GM21381 (cell line): ENCODE measurements around the gene ITGA7.

Experiments used
- ATAC-seq: cut with Tn5 transposase; IDR thresholded peaks from one replicate; pipeline ENCODE4 v1.9.1; 2021; ENCODE audit warnings: mild to moderate bottlenecking, moderate library complexity; ENCODE audit not compliant: unreplicated experiment

Gene ITGA7

DNA sequence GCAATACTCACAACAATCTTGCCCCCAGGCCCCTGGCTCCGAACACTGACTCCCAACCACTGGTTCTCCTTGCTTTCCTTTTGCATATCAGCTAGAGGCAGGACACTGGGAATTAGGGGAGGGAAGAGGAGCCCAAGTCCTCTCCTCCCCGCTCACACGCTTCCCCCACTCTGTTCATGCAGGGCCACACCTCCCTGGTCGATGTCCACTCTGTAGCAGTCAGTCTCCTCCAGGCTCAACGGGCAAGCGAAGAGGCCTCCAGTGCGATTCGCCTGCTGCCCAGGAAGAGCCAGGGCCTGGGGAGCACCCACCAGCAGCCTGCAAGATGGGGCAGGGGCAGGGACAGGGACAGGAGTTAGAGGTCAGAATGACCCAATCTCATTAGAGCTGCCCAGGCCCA, 4.8 kb downstream of the ITGA7 start:
- ATAC-seq = no peak

DNA sequence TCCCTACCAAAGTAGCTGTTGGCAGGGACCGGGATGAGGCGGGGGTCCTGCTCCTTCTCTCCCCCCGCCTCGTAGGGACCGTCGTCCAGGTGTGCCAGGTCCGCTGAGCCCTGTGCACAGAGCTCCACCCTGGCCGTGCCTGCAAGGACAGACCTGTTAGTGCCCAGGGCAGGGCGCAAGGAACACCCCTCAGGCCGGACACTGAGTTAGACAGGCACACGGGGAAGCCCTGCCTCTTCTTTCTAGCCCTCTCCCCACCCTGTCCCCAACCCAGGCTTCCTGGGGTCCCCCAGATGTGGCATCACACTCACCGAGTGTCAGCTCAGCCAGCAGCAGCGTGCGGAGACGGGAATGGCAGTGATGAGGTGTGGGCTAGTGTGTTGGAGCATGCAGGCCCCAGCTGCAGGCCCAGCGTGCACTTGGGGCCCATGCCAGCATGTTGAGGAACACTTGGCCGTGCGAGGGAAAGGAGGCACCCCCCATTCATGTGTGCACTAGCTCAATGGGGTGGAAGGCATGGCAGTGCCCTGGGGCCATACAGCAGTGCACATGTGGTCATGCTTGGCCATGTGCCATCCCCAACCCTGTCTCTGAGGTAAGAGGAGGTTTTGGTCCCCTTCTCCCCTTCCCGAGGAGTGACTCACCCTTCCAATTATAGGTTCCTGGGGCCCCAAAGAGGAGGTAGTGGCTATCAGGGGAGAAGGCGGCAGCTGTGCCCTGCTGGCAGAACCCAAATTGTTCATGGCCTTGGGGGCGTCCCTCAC, 7.3 kb downstream of the ITGA7 start:
- no peak for ATAC-seq

DNA sequence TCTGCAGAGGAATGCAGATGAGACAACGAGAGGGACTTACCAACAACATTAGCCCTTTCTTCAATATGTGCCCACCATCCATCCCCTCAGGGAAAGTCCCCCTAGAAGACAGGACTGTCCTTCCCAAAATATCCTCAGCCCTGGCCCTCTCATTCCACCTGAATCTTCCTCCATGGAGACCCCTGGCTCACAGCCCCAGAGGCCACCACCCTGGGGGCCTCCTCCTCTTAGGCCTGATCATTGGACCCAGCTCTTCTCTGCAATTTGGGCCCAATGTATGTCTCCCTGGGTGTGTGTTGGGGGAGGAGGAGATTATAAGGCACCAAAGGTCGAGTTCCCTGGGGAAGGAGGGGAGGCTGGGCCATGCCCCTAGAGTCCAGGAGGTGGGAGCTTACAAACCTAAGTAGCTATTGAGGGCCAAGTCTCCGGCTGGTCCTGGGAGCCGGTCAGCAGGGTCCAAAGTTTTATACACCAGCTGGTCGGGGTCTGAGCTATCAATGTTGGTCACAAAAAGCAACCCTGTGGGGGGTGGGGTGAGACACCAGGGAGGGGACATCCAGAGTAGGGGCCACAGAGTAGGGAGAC, 8.1 kb downstream of the ITGA7 start:
- no peak for ATAC-seq

DNA sequence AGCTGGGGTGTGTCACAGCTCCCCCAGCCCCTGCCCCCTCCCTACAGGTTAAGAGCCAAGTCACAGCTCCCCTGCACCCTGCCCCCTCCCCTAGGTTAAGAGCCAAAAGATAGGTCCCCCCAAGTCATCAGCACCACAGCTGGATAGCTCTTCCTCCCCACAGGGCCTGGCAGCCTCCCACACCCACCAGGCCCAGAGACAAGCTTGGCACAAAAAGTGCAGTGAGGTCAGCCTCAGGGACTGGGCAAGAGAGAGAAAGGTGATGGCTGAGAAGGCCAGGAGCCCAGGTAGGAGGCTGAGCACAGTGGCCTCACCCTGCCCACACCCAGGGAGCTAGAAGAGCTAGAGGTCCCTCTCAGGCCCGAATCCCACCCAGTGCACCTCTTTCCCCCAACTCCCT, 8.7 kb downstream of the ITGA7 start:
- no peak for ATAC-seq

DNA sequence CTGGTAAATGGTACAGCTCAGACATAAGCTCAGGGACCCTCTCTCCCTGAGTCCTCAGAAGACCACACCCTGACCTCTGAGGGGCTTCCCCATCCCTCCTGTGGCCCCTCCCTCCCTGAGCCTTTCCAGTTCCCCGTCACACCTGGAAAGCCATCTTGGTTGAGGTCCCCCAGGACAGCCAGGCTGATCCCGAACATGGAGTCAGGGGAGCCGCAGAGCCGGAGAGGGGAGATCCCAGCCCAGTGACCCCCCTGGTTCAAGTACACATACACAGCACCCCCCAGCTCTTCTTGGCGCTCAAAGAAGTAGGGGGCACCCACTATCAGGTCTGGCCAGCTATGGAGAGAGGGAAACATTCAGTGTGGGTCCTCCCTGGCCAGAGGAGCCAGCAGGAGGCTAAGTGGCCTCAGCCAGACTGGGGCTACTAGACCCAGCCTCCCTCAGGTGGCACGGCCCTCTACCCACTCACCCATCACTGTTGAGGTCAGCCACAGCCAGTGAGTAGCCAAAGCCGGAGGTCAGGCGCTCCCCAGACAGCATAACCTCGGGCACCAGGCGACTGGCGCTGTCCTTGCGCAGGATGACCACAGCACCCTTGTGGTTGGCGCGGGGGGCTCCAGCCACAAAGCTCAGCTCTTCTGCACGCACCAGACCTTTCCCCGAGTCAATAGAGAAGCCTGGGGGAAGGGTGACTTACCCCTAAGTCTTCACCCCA, 9.3 kb downstream of the ITGA7 start:
- no peak for ATAC-seq

DNA sequence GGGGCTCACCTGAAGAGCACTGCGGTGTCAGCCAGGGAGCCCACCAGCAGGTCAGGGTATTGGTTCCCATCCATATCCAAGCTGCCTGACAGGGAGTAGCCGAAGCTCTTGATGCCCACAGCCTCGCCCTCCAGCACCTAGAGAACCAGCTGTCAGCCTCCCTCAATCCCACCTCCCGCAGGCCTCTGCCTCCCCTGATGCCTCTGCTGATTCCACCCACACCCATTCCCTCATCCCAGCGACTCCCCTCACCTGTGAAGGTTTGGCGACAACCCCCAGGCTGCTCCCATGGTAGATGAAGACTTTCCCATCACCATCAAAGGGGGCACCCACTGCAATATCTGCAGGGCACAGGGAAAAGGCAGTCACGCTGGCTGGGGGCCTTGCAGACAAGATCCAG, 10.0 kb downstream of the ITGA7 start:
- no peak for ATAC-seq

DNA sequence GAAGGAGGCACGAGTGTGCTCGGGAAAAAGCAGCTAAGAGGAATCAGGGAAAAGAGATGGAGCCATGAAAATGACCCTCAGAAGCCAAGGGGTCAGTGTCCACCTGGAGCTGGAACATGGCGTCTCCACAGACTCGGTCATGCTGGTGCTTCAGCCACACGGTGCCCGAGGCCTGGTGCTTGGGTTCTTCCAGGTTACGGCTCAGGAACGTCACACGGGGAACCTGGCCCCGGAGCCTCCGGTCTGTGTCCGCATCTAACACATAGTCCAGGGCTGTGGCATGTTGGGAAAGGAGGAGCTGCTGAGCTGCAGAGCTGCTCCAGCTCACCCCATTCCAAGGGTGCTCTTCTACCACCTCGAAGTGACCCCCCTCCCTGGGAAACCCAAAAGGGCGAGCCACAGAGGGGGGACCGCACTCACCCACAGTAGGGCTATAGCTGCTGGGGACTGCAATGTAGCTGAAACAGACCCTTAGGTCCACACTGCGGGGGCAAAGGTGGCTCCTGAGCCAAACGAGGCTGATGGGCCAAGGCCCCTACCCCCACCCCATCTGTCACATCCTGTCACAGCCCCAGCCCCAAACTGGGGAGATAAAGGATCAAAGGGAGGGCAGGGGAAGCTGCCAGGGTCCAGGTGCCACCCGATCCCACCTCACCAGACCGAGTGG, 10.8 kb downstream of the ITGA7 start:
- no peak for ATAC-seq

DNA sequence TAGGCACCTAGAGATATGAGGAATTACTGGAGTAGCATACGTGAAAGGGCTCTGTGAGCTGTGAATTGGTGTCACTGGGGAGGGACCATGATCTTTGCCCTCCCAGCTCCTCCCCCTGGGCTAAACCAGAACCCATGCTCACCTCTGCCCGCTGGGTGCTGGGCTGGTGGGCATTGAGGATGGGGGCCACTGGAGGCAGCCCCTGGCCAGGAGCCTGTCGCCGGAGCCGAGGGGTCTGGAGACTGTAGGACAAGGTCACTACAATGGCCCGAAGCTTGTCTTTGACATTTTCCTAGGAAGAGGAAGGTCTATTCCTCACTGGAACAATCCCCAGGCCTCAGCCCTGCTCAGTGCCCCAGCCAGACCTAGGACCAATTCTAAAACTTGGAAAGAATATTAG, 11.6 kb downstream of the ITGA7 start:
- no peak for ATAC-seq

DNA sequence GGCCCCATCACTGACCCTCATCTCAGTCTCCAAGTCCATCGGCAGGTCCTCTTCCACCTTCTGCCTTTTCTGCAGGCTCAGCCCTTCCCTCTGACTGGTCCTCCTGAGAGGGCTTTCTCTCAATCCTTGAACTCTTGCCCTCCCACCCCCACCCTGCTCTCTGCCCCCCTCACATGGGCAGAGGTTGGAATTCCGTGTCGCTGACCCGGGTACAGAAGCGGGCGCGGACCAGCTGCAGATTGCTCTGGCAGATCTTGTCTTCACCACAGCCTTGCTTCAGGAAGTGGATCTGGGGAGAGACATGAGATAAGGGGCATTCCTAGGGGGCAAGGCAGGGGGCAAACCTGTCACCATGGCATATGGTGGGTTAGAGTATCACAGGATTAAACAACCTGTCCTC, 12.4 kb downstream of the ITGA7 start:
- no peak for ATAC-seq

DNA sequence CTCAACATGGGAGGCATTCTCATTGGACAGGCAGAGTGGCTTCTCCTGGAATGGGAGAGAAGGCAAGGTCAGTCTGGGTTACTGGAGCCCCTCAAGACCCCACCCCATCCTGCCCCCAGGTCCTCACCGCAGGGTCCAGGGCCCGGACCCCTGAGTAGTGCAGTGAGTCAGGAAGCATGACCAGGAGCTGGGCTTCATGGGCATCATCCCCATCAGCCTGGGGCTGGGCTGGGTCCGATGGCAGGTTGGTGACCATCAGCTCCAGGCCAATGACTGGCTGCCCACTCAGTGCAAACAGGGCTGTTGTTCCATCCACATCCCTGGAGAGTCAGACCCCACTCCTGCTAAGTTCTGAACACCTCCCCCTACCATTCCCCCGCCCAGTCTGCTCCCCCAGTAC, 13.1 kb downstream of the ITGA7 start:
- no peak for ATAC-seq

DNA sequence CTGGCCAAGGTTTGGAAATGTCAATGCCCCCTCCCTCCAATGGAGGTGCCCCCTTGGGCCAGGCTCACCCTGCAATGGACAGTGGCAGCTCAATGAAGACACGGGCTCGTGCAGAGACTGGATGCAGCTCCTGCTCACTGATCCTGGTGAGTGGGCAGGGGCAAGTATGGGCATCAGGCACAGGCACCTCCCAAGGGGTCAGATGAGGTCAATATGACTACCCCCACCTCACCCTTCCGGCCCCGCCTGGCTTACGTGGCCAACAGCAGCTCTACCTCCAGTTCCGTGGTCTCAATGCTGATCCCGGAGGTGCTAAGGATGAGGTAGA, 13.6 kb downstream of the ITGA7 start:
- no peak for ATAC-seq

DNA sequence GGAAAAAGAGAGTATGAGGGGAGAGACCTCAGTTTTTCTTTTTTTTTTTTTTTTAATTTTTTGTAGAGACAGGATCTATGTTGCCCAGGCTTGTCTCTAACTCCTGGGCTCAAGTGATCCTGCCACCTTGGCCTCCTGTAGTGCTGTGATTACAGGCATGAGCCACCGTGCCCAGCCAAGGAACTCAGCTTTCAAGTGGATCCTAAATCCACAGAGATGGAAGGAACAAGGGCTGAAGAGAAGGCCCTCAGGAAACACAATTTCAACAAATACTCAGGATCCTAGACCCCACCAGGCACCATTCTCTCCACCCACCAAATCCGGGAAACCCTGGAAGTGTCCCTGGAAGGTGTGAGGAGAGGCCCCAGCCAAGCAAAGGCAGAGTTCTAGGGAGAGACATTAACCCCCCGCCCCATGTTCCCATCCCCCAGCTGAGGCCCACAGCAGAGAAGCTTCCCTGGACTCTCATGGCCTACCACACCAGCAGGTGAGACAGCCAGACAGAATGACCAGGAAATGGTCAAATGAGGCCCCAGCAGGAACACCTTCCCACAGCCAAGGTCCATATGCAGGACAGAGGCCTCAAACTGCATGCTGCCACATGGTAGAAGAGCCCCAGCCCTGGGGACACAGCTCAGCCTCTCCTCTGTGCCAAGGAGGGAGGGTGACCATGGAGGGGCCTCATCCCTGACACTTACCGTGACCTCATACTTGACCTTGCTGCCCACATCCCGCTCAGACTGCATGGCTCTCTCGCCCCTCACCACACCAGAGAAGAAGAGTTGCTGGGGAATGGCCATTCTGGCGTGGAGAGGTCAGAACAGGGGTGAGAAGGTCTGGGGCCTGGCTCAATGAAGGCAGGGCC, 14.1 kb downstream of the ITGA7 start:
- ATAC-seq = no peak

DNA sequence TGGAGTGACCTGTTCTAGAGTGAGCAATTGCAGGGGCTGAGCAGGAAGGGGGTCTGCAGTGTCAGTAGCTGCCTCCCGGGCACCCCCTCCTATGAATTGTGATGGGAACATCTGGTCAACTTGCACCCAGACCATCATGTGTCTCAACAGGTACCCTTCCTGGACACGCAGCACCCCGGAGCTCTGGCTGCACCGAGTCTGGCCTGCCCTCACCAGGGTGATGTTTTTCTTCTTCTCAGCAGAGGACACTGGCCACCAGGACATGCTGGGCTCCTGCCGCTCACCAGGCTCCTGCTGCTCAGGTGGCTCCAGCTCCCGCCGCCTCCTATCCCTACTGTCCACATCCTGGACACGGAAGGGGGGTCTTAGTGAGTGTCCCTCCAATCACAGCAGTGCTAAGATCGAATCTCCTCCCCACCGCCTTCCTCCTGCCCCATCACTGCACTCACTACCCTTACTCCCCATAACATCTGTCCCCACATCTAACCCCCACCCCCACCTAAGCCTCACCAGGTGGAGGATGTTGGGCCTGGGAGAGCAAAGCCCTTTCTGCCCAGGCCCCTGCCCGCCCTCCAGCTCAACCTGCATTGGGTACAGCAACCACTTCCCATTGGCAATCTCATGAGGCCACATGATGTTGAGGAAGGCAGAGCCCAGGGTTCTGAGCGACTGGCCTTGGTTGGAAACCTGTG, 14.9 kb downstream of the ITGA7 start:
- no peak for ATAC-seq

DNA sequence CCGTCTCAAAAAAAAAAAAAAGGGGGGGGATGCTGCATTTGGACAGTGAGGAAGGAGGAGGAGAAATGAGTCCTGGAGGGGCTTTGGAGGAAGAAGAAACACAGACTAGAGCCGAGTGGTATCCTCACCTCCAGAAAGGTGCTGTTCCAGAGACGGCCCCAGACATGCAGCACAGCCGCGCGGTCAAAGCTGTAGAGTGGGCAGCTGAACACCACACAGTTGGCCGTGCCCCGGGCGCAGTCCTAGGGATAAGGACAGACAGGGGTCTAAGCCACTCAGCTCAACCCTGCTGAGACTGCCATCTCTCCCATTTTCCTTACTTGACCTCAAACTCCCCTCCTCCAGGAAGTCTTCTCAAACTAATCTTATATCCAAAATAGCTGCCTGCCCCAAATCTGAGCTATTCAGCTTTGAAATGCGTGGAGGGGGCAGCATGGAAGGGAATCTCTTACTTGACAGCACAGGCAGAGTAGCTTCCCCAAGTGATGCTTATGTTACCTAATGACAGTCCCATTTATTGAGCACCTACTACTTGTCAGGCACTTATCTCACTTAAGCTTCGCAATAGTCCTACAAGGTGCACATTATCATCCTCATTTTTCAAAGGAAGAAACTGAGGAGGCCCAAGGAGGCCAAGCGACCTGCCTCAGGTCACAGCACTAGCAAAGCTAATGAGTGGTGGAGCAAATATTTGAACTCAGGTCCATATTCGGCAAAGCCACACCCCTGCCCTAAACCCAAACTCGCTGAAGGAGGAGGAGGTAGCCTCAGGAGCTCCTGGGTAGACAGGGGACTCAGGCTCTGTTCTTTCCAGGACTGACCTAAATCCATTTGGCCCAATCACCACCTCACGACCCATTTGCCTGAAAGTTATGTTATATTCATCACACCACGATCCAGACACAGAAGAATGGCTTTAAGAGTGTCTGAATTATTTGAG, 18.7 kb downstream of the ITGA7 start:
- ATAC-seq = no peak

DNA sequence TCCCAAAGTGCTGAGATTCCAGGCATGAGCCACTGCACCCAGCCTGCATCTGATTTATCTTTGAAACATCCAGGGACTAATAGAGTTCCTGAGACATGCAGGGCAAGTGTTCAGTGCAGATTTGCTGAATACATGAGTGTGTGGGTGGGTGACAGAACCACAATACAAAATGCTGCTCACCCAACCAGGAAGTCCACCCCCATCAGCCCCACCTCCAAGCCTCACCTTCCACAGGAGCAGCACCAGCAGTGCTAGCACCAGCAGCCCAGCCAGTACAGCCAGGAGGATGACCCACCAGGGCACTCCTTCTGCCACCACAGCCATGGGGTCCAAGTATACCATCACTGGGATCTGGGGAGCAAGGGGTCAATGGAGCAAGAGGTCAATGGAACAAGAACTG, 20.0 kb downstream of the ITGA7 start:
- no peak for ATAC-seq

DNA sequence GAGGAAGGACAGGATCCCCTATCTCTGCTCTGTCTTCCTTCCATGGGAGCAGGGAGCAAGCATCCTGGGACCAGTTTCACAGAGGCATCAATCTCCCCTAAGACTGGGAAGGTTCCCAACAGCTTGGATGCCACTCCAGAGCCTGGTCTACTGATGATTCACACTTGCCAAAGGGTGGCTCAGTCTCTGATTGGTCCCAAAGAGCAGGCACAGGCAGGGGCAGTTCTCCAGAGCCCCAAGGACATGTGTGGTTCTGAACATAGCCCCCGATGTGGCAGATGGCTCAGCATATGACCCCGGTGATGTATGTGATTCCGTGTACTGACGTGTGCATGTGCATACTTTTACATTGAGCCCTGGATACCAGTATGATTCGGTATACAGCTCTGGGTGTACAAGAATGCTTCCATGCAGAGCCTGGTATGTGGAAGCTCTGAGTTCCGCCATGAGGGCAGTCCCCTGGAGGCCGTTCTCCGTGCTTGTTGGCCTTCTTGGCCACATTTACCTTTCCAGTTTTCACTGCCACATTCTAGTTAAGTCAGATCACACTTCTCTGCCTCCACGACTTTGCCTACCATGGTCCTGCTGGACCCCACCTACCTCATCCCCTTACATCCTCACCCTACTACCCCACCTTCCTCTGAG, 21.2 kb downstream of the ITGA7 start:
- ATAC-seq = no peak

DNA sequence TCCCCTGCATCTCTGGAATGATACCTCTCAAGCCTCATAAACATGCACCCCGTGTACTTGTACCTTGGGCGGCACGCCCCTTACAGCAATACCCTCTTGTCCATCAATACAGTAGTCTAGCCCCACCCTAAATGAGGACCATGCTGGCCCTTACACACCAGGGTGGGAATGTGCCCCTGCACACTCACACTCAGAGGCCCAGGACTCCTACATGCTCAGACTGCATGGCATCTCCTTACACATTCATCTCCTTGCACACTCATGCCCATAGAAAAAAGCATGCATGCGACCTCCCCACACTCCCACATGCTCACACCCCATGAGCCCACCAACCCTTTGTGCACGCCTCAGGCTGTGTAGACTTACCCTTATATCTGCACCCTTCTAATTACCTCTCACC, 22.0 kb downstream of the ITGA7 start:
- no peak for ATAC-seq

DNA sequence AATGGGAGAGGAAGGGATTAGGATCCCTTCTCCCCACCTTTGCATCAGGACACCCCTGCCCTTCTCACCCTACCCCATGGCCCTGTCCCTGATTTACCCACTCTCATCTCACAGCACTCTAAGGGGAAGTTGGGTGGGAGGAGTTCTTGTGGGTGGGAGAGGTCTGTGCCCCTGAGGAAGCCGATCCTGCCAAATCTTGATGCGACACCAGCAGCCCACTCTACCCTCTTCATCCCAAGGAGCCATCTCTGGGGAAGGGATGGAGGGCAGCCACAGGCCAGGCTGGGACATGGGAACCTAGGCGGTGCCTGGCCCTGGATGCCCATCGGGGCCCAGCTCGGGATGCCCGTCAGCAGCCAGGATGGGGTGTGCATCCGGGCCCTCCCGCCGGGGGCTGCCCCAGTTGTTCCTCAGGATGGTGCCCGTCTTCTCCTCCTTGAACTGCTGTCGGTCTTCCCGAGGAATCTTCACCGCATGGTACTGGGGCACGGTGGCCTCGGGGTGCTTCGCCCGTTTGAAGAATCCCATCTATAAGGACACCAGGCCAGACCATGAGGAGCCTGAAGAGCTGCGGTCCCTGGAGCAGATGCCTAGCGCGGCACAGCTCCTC, 22.8 kb downstream of the ITGA7 start:
- ATAC-seq = no peak
